ENCODE measurements around the gene ZWINT. TPM values are rescaled to one million over a fixed set of nuclear protein-coding genes. Genes with fewer than 3 reads are reported as not detected.

The ZWINT gene
- total and polyA plus RNA-seq, 4 donors = 4.2 to 11.4 (median 7.9) TPM

GRCh38 chr10:56360583-56360966, 484 bp downstream of the ZWINT start:
- Histone ChIP-seq H3K9me3 (ENCODE audit: control insufficient read depth in 4 of 4, insufficient read depth in 3 of 4, low read length in 3 of 4) (no peaks in the 10 kb centered on the region), H3K27me3 (ENCODE audit: control insufficient read depth in 3 of 3, insufficient read depth in 3 of 3, low read length in 2 of 3) (no peaks in the 10 kb centered on the region), H3K4me1 (ENCODE audit: control insufficient read depth in 5 of 5, insufficient read depth in 5 of 5, low read length in 5 of 5) (peaks cover 0 to 10% (median 2%) of the 10 kb centered on the region in 5 donors), H3K9ac (ENCODE audit: insufficient read depth in 1 of 2, low read length in 2 of 2) (peak overlapping the region; percentile 65 to 77), H3K27ac (ENCODE audit: low read depth in 1 of 2, low read length in 1 of 2) (no peak overlapping the region), H3K4me3 (peak overlapping the region; percentile 49), H3K36me3 (ENCODE audit: control insufficient read depth in 4 of 4, insufficient read depth in 4 of 4, low read length in 4 of 4) (peaks cover 0 to 8% (median 1%) of the 10 kb centered on the region in 4 donors)
- ATAC-seq (ENCODE audit: insufficient read depth, low FRiP score) (no peak), DNase-seq (peak in 1 of 3 donors; percentile 0)
- WGBS, 2 donors = 10 to 18% methylated on average over 6 of the region's 6 CpGs
- TF ChIP-seq CTCF (IDR thresholded peaks at IDR 0.05; ENCODE audit: control extremely low read depth, extremely low read depth) = no peak

- Histone ChIP-seq H3K4me3 (no peak overlapping the region), H3K27me3 (ENCODE audit: control insufficient read depth in 3 of 3, insufficient read depth in 3 of 3, low read length in 2 of 3) (no peaks in the 10 kb centered on the region), H3K36me3 (ENCODE audit: control insufficient read depth in 4 of 4, insufficient read depth in 4 of 4, low read length in 4 of 4) (peaks cover 0 to 8% (median 1%) of the 10 kb centered on the region in 4 donors), H3K27ac (ENCODE audit: low read depth in 1 of 2, low read length in 1 of 2) (no peak overlapping the region), H3K9me3 (ENCODE audit: control insufficient read depth in 4 of 4, insufficient read depth in 3 of 4, low read length in 3 of 4) (no peaks in the 10 kb centered on the region), H3K9ac (ENCODE audit: insufficient read depth in 1 of 2, low read length in 2 of 2) (no peak overlapping the region), H3K4me1 (ENCODE audit: control insufficient read depth in 5 of 5, insufficient read depth in 5 of 5, low read length in 5 of 5) (peaks cover 0 to 10% (median 2%) of the 10 kb centered on the region in 5 donors)
- no peak for ATAC-seq (ENCODE audit: insufficient read depth, low FRiP score)
- no peak for TF ChIP-seq CTCF (IDR thresholded peaks at IDR 0.05; ENCODE audit: control extremely low read depth, extremely low read depth)
- no peak for DNase-seq
- 86 to 91% methylated on average over 4 of the region's 4 CpGs for WGBS, 2 donors
Measured at GRCh38 chr10:56359837-56360236, 1.2 kb downstream of the ZWINT start.

GRCh38 chr10:56357018-56357417, 4.0 kb downstream of the ZWINT start:
- ATAC-seq (ENCODE audit: insufficient read depth, low FRiP score) (no peak), DNase-seq (no peak)
- no peaks in the 10 kb centered on the region for H3K27me3 ChIP-seq (ENCODE audit: control insufficient read depth in 3 of 3, insufficient read depth in 3 of 3, low read length in 2 of 3)
- H3K9me3 ChIP-seq (ENCODE audit: control insufficient read depth in 4 of 4, insufficient read depth in 3 of 4, low read length in 3 of 4) = no peaks in the 10 kb centered on the region
- H3K4me3 ChIP-seq = no peak overlapping the region
- peaks cover 0 to 8% (median 1%) of the 10 kb centered on the region in 4 donors for H3K36me3 ChIP-seq (ENCODE audit: control insufficient read depth in 4 of 4, insufficient read depth in 4 of 4, low read length in 4 of 4)
- no peak overlapping the region for H3K27ac ChIP-seq (ENCODE audit: low read depth in 1 of 2, low read length in 1 of 2)
- H3K9ac ChIP-seq (ENCODE audit: insufficient read depth in 1 of 2, low read length in 2 of 2) = no peak overlapping the region
- peaks cover 0 to 10% (median 2%) of the 10 kb centered on the region in 5 donors for H3K4me1 ChIP-seq (ENCODE audit: control insufficient read depth in 5 of 5, insufficient read depth in 5 of 5, low read length in 5 of 5)
- no peak for TF ChIP-seq CTCF (IDR thresholded peaks at IDR 0.05; ENCODE audit: control extremely low read depth, extremely low read depth)

Data from lung (tissue), 12 donors.